Dedifferentiated amniotic fluid mesenchymal stem cell (primary cell): Measurements from ENCODE around the gene DIPK1C.
"Not testable (repeated sequence)": the region's sequence is repeated elsewhere in the genome, so short reads cannot be mapped to it uniquely, and the experiment has no call there.

Source experiments
- DNase-seq: peaks from one replicate; pipeline ENCODE4 v3.0.0-alpha.2; 2016; ENCODE audit errors: extremely low spot score

Gene DIPK1C

GRCh38 chr18:74457043-74457724, at the start of gene DIPK1C:
DIPK1C (minus strand) TSS chr18:74457308; CDS start chr18:74457259, 49 bp downstream.
- DNase-seq = no peak

GRCh38 chr18:74506448-74507084, 49.5 kb upstream of the DIPK1C start:
- peak; percentile 55 for DNase-seq

GRCh38 chr18:74505776-74506175, 48.7 kb upstream of the DIPK1C start:
- DNase-seq = no peak

- DNase-seq = no peak
Measured at GRCh38 chr18:74503137-74503536, 46.0 kb upstream of the DIPK1C start.

GRCh38 chr18:74501386-74501785, 44.3 kb upstream of the DIPK1C start:
- DNase-seq = no peak

- not testable (repeated sequence) for DNase-seq
Measured at GRCh38 chr18:74500774-74501173, 43.7 kb upstream of the DIPK1C start.

- DNase-seq = no peak
Measured at GRCh38 chr18:74500372-74500771, 43.3 kb upstream of the DIPK1C start.

GRCh38 chr18:74499633-74500032, 42.5 kb upstream of the DIPK1C start:
- no peak for DNase-seq

GRCh38 chr18:74498712-74499627, 41.9 kb upstream of the DIPK1C start:
- DNase-seq = no peak

- no peak for DNase-seq
Measured at GRCh38 chr18:74497778-74498177, 40.7 kb upstream of the DIPK1C start.

- no peak for DNase-seq
Measured at GRCh38 chr18:74497324-74497676, 40.2 kb upstream of the DIPK1C start.

- DNase-seq = peak; percentile 43
Measured at GRCh38 chr18:74496508-74497323, 39.6 kb upstream of the DIPK1C start.

- peak; percentile 96 for DNase-seq
Measured at GRCh38 chr18:74495581-74496507, 38.7 kb upstream of the DIPK1C start, which contains the start of gene CNDP2. CNDP2 (plus strand) TSS chr18:74496363; CDS start chr18:74499974, 3,611 bp downstream.

- DNase-seq = no peak
Measured at GRCh38 chr18:74494514-74494913, 37.4 kb upstream of the DIPK1C start.

- no peak for DNase-seq
Measured at GRCh38 chr18:74493689-74494088, 36.6 kb upstream of the DIPK1C start.

GRCh38 chr18:74492259-74492658, 35.2 kb upstream of the DIPK1C start:
- no peak for DNase-seq

GRCh38 chr18:74489676-74490075, 32.6 kb upstream of the DIPK1C start:
- no peak for DNase-seq

- DNase-seq = no peak
Measured at GRCh38 chr18:74488864-74489263, 31.8 kb upstream of the DIPK1C start.

- no peak for DNase-seq
Measured at GRCh38 chr18:74488354-74488753, 31.2 kb upstream of the DIPK1C start.

- no peak for DNase-seq
Measured at GRCh38 chr18:74486119-74486849, 29.2 kb upstream of the DIPK1C start.
